ENCODE results near the gene RASD1. TPM values are rescaled to one million over a fixed set of nuclear protein-coding genes. Genes with fewer than 3 reads are reported as not detected.

Gene RASD1
- total RNA-seq, 1 experiment from 2014 or later: 59.0 TPM

DNA sequence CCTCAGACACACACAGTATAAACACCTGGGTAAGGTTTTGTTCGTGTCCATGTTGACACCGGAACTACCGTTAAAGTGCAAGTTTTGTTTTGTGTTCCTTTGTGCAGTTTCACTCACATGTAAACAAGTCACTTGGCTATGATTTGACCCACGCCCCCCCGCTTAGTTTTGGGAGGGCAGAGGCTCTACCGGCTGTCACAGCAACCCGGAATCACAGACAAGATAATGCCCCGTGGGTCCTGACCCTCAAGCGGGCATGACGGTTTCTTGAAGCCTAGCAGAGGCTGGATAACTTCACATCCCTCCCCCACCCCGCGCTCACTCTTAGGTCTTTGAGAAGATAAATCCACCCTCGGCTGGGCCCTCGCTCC lies 1.7 kb downstream of the RASD1 start:
- Histone ChIP-seq H3K9me3 (ENCODE audit: low read length) (no peaks in the 10 kb centered on the region), H2AFZ (ENCODE audit: low read length) (no peak overlapping the region), H3K27me3 (ENCODE audit: low read length) (no peaks in the 10 kb centered on the region), H3K79me2 (ENCODE audit: low read length) (no peaks in the 10 kb centered on the region), H3K4me2 (ENCODE audit: low read length) (peak overlapping the region; percentile 83), H3K4me3 (ENCODE audit: low read length) (peak overlapping the region; percentile 86), H3K9me2 (replicated peaks; ENCODE audit: low read length) (no peaks in the 10 kb centered on the region), H3K36me3 (ENCODE audit: low read depth, low read length) (peaks cover 19% of the 10 kb centered on the region; the same call in 1 of the 2 replicates), H3K9ac (ENCODE audit: low read length) (peak overlapping the region; percentile 82), H3K27ac (ENCODE audit: low read length) (no peak overlapping the region), H3K4me1 (ENCODE audit: insufficient read depth, low read length) (peaks cover 17% of the 10 kb centered on the region), H4K20me1 (ENCODE audit: low read length) (peaks cover 12% of the 10 kb centered on the region; the same call in 1 of the 2 replicates), H3F3A (ENCODE audit: low read length, unreplicated experiment) (no peaks in the 10 kb centered on the region)
- CTCF ChIA-PET: no interaction called here
- BruUV-seq (replicated peaks): no TSS peak
- intact Hi-C loops (cut with micrococcal nuclease): loop anchor here (10.0 kb wide), 1 partner anchor 80 kb away; no protein-coding TSS in a partner anchor
- ATAC-seq: no peak
- DNase-seq: no peak
- TF ChIP-seq EZH2phosphoT487 (IDR thresholded peaks at IDR 0.05; ENCODE audit: borderline replicate concordance, low read length) (no peak), EZH2 (IDR thresholded peaks at IDR 0.05; ENCODE audit: low read length, unreplicated experiment) (no peak)
- TF ChIP-seq, protein P1, sequence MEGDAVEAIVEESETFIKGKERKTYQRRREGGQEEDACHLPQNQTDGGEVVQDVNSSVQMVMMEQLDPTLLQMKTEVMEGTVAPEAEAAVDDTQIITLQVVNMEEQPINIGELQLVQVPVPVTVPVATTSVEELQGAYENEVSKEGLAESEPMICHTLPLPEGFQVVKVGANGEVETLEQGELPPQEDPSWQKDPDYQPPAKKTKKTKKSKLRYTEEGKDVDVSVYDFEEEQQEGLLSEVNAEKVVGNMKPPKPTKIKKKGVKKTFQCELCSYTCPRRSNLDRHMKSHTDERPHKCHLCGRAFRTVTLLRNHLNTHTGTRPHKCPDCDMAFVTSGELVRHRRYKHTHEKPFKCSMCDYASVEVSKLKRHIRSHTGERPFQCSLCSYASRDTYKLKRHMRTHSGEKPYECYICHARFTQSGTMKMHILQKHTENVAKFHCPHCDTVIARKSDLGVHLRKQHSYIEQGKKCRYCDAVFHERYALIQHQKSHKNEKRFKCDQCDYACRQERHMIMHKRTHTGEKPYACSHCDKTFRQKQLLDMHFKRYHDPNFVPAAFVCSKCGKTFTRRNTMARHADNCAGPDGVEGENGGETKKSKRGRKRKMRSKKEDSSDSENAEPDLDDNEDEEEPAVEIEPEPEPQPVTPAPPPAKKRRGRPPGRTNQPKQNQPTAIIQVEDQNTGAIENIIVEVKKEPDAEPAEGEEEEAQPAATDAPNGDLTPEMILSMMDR (conservative IDR thresholded peaks at IDR 0.05; ENCODE audit: low read depth, low read length): no peak
- POLR2A ChIA-PET (ENCODE audit: unreplicated experiment): no interaction called here

DNA sequence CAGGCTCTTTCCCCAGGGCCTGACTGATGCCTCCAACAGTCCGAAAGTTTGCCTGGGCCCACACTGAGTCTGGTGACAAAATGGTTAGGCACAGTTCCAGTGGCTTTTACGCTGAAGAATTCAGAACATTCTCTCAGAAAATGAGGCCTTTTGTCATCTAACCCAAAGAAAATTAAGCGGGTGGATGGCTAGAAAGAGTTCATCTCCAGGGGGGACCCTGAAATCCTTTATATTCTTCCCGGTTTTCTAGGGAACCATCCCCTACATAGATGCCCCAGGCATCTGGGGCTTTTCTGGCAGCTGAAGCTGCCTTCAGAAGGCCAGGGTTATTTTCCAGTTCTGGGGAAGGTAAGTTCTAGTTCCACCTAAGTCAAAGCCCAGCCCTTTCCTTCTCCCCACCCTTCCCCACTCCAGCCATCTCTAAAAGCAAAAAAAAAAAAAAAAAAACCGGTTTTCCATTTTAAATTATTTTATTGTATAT lies 2.2 kb downstream of the RASD1 start:
- Histone ChIP-seq H3K4me1 (ENCODE audit: insufficient read depth, low read length) (peaks cover 17% of the 10 kb centered on the region), H3K27me3 (ENCODE audit: low read length) (no peaks in the 10 kb centered on the region), H3K36me3 (ENCODE audit: low read depth, low read length) (peaks cover 21% of the 10 kb centered on the region; the same call in 1 of the 2 replicates), H3K79me2 (ENCODE audit: low read length) (no peaks in the 10 kb centered on the region), H3F3A (ENCODE audit: low read length, unreplicated experiment) (no peaks in the 10 kb centered on the region), H3K9me3 (ENCODE audit: low read length) (no peaks in the 10 kb centered on the region), H3K9ac (ENCODE audit: low read length) (peak overlapping the region; percentile 82; the same call in 1 of the 2 replicates), H3K4me3 (ENCODE audit: low read length) (no peak overlapping the region), H3K9me2 (replicated peaks; ENCODE audit: low read length) (no peaks in the 10 kb centered on the region), H3K4me2 (ENCODE audit: low read length) (peak overlapping the region; percentile 83; the same call in 1 of the 2 replicates), H4K20me1 (ENCODE audit: low read length) (peaks cover 12% of the 10 kb centered on the region; the same call in 1 of the 2 replicates), H3K27ac (ENCODE audit: low read length) (no peak overlapping the region), H2AFZ (ENCODE audit: low read length) (no peak overlapping the region)
- intact Hi-C loops (cut with micrococcal nuclease): loop anchor here (10.0 kb wide), 1 partner anchor 79 kb away; no protein-coding TSS in a partner anchor
- DNase-seq: no peak
- TF ChIP-seq EZH2phosphoT487 (IDR thresholded peaks at IDR 0.05; ENCODE audit: borderline replicate concordance, low read length) (no peak), EZH2 (IDR thresholded peaks at IDR 0.05; ENCODE audit: low read length, unreplicated experiment) (no peak)
- TF ChIP-seq, protein P1 (conservative IDR thresholded peaks at IDR 0.05; ENCODE audit: low read depth, low read length): no peak
- POLR2A ChIA-PET (ENCODE audit: unreplicated experiment): no interaction called here
- no TSS peak for BruUV-seq (replicated peaks)
- ATAC-seq: no peak
- CTCF ChIA-PET: no interaction called here

DNA sequence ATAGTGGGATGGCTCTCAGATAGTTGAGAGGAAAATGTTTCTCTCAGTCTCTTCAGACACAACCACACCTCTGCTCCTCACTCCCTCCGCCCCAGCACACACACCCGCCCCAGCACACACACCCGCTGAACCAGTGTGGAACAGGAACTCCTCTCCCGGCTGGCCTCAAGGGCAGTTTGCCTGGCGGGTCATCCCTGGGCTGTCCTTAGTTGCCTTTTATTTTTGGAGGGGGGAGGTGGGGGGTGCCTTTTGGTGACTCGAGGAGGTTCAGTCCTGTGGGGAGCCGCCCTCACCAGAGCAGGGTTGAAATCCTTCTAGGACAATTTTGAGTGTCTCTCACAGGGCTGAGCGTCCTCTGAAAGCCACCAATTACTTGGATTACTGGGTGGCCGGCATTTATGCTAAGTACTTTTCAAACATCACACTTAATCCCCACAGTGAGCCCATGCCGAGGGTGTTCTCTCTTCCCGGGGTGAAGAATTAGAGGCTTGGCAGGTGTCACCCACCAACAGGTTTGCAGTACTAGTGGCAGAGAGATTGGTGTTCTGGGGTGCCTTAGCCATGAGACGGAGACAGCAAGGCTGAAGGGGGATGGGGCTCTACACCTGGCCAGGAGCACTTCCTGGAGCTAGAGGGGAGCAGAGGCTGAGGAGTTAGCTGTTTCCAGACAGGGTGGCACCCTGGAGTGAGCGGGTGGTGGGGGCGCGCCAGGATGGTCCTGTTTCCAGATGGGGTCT lies 2.8 kb downstream of the RASD1 start:
- H3K27me3 ChIP-seq (ENCODE audit: low read length): no peaks in the 10 kb centered on the region
- no peaks in the 10 kb centered on the region for H3K79me2 ChIP-seq (ENCODE audit: low read length)
- no peaks in the 10 kb centered on the region for H3K9me3 ChIP-seq (ENCODE audit: low read length)
- no peak overlapping the region for H3K27ac ChIP-seq (ENCODE audit: low read length)
- ATAC-seq (no peak), DNase-seq (peak; percentile 31)
- no peak overlapping the region for H2AFZ ChIP-seq (ENCODE audit: low read length)
- CTCF ChIA-PET: no interaction called here
- peaks cover 25% of the 10 kb centered on the region; the same call in 1 of the 2 replicates for H3K36me3 ChIP-seq (ENCODE audit: low read depth, low read length)
- H3F3A ChIP-seq (ENCODE audit: low read length, unreplicated experiment): no peaks in the 10 kb centered on the region
- BruUV-seq (replicated peaks): TSS peak; percentile 13
- H3K4me3 ChIP-seq (ENCODE audit: low read length): no peak overlapping the region
- peaks cover 12% of the 10 kb centered on the region; the same call in 1 of the 2 replicates for H4K20me1 ChIP-seq (ENCODE audit: low read length)
- POLR2A ChIA-PET (ENCODE audit: unreplicated experiment): no interaction called here
- no peak overlapping the region for H3K4me2 ChIP-seq (ENCODE audit: low read length)
- H3K9ac ChIP-seq (ENCODE audit: low read length): no peak overlapping the region
- H3K9me2 ChIP-seq (replicated peaks; ENCODE audit: low read length): no peaks in the 10 kb centered on the region
- intact Hi-C loops (cut with micrococcal nuclease): loop anchor here (10.0 kb wide), 1 partner anchor 79 kb away; no protein-coding TSS in a partner anchor
- H3K4me1 ChIP-seq (ENCODE audit: insufficient read depth, low read length): peaks cover 17% of the 10 kb centered on the region
- TF ChIP-seq EZH2phosphoT487 (IDR thresholded peaks at IDR 0.05; ENCODE audit: borderline replicate concordance, low read length) (no peak), EZH2 (IDR thresholded peaks at IDR 0.05; ENCODE audit: low read length, unreplicated experiment) (no peak)
- TF ChIP-seq, protein P1 (conservative IDR thresholded peaks at IDR 0.05; ENCODE audit: low read depth, low read length): no peak
